ENCODE measurements around the gene FAM117A.
"Not testable (repeated sequence)": the region's sequence is repeated elsewhere in the genome, so short reads cannot be mapped to it uniquely, and the experiment has no call there.

The FAM117A gene

DNA sequence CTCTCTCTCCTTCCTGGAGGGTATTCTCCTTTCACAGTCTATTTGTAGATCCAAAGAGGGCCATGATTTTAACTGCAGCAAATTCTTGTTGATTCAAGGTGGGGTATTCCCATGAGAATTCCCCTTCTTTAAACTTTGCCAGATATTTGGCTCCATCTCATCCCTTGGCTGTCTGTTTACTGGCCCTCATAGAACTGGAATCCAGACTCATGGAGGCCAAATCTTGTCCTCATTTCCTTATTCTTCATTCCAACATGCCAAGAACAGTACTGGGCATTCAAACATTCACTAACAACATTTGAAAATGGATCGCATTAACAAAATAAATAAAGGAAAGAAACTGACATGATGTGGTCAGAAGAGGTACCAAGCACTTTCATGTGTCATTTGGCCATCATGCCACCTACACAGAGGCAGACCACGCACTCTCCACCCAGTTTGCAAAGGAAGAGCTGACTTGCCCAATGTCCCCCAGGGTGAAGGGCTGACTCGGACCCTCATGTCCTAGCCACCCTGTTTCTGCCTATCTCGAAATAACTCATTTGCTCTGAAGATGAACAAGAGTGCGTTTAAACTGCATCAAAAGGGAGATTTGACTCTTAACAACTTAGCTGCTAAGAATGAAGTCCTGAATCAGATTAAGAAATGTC is 33.0 kb downstream of the FAM117A start:
- H3K36me3 ChIP-seq (ENCODE audit: control insufficient read depth, low read depth, low read length) = peaks cover 4% of the 10 kb centered on the region

DNA sequence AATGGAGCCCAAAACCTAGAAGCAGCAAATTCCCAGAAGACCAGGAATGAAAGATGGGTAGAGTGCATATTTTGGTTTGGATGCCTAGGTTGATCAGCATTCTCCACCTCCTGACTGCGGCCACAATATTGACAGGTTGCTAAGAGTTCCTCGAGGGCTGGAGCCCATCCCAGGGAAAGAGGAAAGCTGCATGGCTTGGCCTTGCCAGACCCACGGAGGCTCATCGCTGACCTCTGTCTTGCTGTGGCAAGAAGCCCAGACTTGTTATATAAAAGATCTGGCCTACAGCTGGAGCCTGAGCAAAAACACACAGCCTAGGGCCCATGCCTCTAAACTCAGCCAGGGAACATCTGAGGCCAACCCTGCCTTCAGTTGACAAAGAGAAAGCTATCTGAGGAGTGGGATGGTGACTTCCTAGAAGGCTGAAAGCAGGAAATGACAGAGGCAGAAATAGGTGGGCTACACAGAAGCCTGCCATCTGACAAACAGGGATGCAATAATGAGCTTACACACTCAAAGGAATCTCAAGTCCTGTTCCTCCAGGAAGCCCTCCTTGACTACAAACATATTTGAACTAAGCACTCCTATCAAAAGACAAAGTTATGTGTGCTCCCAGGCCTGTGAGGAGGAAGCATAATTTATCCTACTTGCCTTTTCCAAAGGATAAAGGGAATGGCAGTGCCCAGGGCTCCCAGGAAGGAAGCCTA is 33.7 kb downstream of the FAM117A start:
- no peak overlapping the region for H3K9ac ChIP-seq (ENCODE audit: low read length)
- no peaks in the 10 kb centered on the region for H3K27me3 ChIP-seq (ENCODE audit: control insufficient read depth, insufficient read depth, low read length)
- H3K4me1 ChIP-seq (ENCODE audit: control insufficient read depth, low read depth, low read length) = no peaks in the 10 kb centered on the region
- no peak overlapping the region for H3K27ac ChIP-seq (ENCODE audit: low read length)
- peaks cover 4% of the 10 kb centered on the region for H3K36me3 ChIP-seq (ENCODE audit: control insufficient read depth, low read depth, low read length)
- H3K4me3 ChIP-seq (ENCODE audit: low read length) = no peak overlapping the region
- H3K9me3 ChIP-seq (ENCODE audit: control insufficient read depth, low read depth, low read length) = no peaks in the 10 kb centered on the region

More for the DNA sequence above, 33.0 kb downstream of the FAM117A start:
- H3K9ac ChIP-seq (ENCODE audit: low read length) = no peak overlapping the region
- no peaks in the 10 kb centered on the region for H3K9me3 ChIP-seq (ENCODE audit: control insufficient read depth, low read depth, low read length)
- H3K27ac ChIP-seq (ENCODE audit: low read length) = no peak overlapping the region
- H3K4me1 ChIP-seq (ENCODE audit: control insufficient read depth, low read depth, low read length) = no peaks in the 10 kb centered on the region
- no peak overlapping the region for H3K4me3 ChIP-seq (ENCODE audit: low read length)
- H3K27me3 ChIP-seq (ENCODE audit: control insufficient read depth, insufficient read depth, low read length) = no peaks in the 10 kb centered on the region

DNA sequence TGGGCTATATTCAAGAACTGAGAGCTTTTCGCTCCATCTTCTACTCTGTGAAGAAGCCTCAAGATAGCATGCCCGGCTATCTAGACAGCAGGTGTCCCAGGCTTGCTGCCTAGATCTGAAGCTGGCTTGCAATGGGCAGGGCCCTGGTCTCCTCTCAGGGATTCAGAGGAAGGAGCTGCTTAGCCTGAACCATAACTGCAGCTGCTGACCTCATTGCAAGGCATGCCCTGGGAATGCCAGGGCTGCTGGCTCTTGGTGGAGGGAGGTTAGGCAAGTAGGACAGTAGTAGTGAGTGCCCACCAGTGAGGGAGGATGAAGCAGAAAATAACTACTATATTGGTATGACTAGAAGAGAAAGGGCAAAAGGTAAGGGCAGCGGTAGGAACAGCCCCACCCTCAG is 34.9 kb downstream of the FAM117A start:
- Histone ChIP-seq H3K9ac (ENCODE audit: low read length) (no peak overlapping the region), H3K27me3 (ENCODE audit: control insufficient read depth, insufficient read depth, low read length) (no peaks in the 10 kb centered on the region), H3K4me1 (ENCODE audit: control insufficient read depth, low read depth, low read length) (no peaks in the 10 kb centered on the region), H3K36me3 (ENCODE audit: control insufficient read depth, low read depth, low read length) (peaks cover 4% of the 10 kb centered on the region), H3K4me3 (ENCODE audit: low read length) (no peak overlapping the region), H3K27ac (ENCODE audit: low read length) (no peak overlapping the region), H3K9me3 (ENCODE audit: control insufficient read depth, low read depth, low read length) (no peaks in the 10 kb centered on the region)

DNA sequence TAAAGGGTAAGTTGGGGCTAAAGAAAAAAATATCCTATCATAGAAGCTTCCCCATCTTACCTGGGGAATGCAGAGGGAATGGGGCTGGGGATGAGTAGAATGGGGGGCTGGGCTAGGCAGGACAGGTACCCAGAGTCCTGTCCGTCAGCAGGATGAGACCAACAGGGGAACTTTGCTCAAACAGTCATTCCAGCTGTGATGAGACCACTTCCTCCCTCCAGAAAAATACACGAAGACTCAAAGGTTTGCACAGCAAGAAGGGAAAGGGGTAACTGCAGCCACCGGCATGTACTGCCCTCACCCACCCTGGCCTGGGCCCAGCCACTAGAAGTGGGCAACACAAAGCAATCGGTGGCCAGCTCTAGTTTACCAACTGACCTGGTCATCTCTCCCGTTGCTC is 35.5 kb downstream of the FAM117A start:
- no peaks in the 10 kb centered on the region for H3K27me3 ChIP-seq (ENCODE audit: control insufficient read depth, insufficient read depth, low read length)
- no peaks in the 10 kb centered on the region for H3K9me3 ChIP-seq (ENCODE audit: control insufficient read depth, low read depth, low read length)
- no peak overlapping the region for H3K4me3 ChIP-seq (ENCODE audit: low read length)
- H3K36me3 ChIP-seq (ENCODE audit: control insufficient read depth, low read depth, low read length) = peaks cover 4% of the 10 kb centered on the region
- H3K27ac ChIP-seq (ENCODE audit: low read length) = no peak overlapping the region
- H3K4me1 ChIP-seq (ENCODE audit: control insufficient read depth, low read depth, low read length) = no peaks in the 10 kb centered on the region
- H3K9ac ChIP-seq (ENCODE audit: low read length) = no peak overlapping the region

DNA sequence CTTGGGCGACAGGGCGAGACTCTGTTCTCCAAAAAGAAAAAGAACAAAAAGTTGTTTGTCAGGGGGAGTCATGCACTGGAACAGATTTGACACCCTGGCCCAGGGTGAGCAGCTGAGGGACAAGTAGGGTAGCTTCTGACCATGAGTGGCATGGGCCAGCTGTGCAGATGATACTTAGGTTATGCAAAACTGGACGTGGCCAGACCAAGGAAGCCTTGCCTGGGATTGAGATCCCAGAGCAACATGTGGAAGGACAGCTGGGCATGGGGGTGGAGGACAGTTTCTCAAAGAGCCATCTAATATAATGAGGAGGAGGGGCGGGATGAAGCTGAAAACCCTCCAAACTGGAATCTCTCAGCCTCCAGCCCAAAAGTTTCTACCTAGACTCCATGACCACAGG is 36.6 kb downstream of the FAM117A start:
- H3K27me3 ChIP-seq (ENCODE audit: control insufficient read depth, insufficient read depth, low read length) = no peaks in the 10 kb centered on the region
- H3K36me3 ChIP-seq (ENCODE audit: control insufficient read depth, low read depth, low read length) = peaks cover 7% of the 10 kb centered on the region
- no peak overlapping the region for H3K9ac ChIP-seq (ENCODE audit: low read length)
- H3K4me3 ChIP-seq (ENCODE audit: low read length) = no peak overlapping the region
- H3K9me3 ChIP-seq (ENCODE audit: control insufficient read depth, low read depth, low read length) = no peaks in the 10 kb centered on the region
- no peak overlapping the region for H3K27ac ChIP-seq (ENCODE audit: low read length)
- H3K4me1 ChIP-seq (ENCODE audit: control insufficient read depth, low read depth, low read length) = no peaks in the 10 kb centered on the region

DNA sequence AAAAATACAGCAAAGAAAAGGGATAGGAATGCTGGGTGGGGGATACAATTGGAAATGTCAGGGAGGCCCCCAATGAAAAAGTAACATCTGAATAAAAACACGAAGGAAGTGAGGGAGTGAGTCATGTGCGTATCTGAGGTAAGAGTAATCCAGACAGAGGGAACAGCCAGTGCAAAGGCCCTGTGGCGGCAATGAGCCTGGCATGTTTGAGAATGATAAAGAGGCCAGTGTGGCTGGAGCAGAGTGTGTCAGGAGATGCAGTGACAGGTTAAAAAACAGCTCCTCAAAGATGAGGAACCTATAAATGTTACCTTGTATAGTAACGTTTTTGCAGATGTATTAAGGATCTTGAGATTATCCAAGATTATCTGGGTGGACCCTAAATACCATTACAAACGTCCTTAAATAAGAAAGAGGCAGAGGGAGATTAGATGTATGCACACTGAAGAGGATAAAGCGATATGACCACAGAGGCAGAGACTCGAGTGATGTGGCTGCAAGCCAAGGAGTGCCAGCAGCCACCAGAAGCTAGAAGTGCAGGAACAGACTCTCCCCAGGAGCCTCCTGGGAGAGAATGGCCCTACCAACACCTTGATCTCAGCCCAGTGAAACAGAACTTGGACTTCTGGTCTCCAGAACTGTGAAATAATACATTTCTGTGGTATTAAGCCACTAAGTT is 38.3 kb downstream of the FAM117A start:
- Histone ChIP-seq H3K9ac (ENCODE audit: low read length) (no peak overlapping the region), H3K36me3 (ENCODE audit: control insufficient read depth, low read depth, low read length) (peaks cover 13% of the 10 kb centered on the region), H3K9me3 (ENCODE audit: control insufficient read depth, low read depth, low read length) (no peaks in the 10 kb centered on the region), H3K4me3 (ENCODE audit: low read length) (no peak overlapping the region), H3K27ac (ENCODE audit: low read length) (no peak overlapping the region), H3K27me3 (ENCODE audit: control insufficient read depth, insufficient read depth, low read length) (no peaks in the 10 kb centered on the region), H3K4me1 (ENCODE audit: control insufficient read depth, low read depth, low read length) (no peaks in the 10 kb centered on the region)

DNA sequence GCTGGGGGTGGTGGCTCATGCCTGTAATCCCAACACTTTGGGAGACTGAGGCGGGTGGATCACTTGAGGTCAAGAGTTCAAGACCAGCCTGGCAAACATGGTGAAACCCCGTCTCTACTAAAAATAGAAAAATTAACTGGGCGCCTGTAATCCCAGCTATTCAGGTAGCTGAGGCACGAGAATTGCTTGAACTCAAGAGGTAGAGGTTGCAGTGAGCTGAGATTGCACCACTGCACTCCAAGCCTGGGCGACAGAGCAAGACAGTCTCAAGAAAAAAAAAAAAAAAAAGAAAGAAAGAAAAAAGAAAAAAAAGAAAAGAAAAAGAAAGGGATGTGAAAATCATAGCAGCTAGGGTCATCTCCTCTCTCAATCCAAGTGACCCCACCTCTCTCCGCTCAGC is 39.4 kb downstream of the FAM117A start:
- H3K4me1 ChIP-seq (ENCODE audit: control insufficient read depth, low read depth, low read length) = not testable (repeated sequence)

DNA sequence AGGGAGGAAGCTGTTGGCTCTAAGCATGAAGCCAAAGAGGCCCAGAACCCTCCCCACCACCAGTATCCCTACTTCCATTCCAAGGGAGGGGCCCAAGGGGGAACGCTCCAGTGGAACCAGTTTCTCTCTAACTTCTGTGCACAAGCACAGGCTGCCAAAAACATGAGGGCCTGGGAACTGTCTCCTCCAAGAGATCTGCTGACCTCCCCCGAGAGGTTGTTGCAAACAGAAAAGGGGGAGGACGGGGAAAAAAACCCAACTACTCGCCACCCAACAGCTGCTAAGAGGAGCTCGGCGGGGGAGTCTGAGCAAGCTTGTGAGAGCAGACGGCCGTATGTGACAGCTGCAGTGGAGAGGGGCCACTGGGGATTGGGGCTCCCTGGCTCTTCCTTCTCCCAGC is 40.5 kb downstream of the FAM117A start:
- H3K36me3 ChIP-seq (ENCODE audit: control insufficient read depth, low read depth, low read length) = peaks cover 27% of the 10 kb centered on the region
- no peak overlapping the region for H3K27ac ChIP-seq (ENCODE audit: low read length)
- H3K27me3 ChIP-seq (ENCODE audit: control insufficient read depth, insufficient read depth, low read length) = no peaks in the 10 kb centered on the region

More for the DNA sequence above, 39.4 kb downstream of the FAM117A start:
- not testable (repeated sequence) for H3K9ac ChIP-seq (ENCODE audit: low read length); H3K4me3 ChIP-seq (ENCODE audit: low read length); H3K9me3 ChIP-seq (ENCODE audit: control insufficient read depth, low read depth, low read length); H3K27me3 ChIP-seq (ENCODE audit: control insufficient read depth, insufficient read depth, low read length); H3K27ac ChIP-seq (ENCODE audit: low read length)
- peaks cover 24% of the 10 kb centered on the region for H3K36me3 ChIP-seq (ENCODE audit: control insufficient read depth, low read depth, low read length)

DNA sequence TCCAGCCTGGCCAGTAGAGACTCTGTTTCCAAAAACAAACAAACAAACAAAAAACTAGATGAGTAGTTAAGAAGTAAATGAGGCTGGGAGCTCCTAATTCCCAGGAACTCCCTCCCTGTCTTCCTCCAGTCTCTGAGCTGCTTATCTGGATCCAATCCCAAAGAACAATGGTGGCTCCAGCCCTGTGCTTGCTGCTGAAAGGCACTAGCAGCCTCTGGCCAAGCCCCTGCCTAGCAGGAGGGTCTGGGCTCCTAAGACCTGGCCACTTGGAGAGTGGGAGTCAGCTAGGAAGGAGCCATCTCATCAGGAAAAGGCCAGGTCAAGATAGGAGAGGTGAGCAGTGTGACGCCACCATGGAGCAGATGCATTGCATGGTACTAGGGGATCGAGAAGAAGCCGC is 41.9 kb downstream of the FAM117A start:
- Histone ChIP-seq H3K4me3 (ENCODE audit: low read length) (no peak overlapping the region), H3K27me3 (ENCODE audit: control insufficient read depth, insufficient read depth, low read length) (no peaks in the 10 kb centered on the region), H3K27ac (ENCODE audit: low read length) (no peak overlapping the region), H3K9ac (ENCODE audit: low read length) (no peak overlapping the region), H3K36me3 (ENCODE audit: control insufficient read depth, low read depth, low read length) (peaks cover 38% of the 10 kb centered on the region), H3K4me1 (ENCODE audit: control insufficient read depth, low read depth, low read length) (no peaks in the 10 kb centered on the region), H3K9me3 (ENCODE audit: control insufficient read depth, low read depth, low read length) (no peaks in the 10 kb centered on the region)

More for the DNA sequence above, 40.5 kb downstream of the FAM117A start:
- no peaks in the 10 kb centered on the region for H3K9me3 ChIP-seq (ENCODE audit: control insufficient read depth, low read depth, low read length)
- H3K4me3 ChIP-seq (ENCODE audit: low read length) = no peak overlapping the region
- no peaks in the 10 kb centered on the region for H3K4me1 ChIP-seq (ENCODE audit: control insufficient read depth, low read depth, low read length)
- no peak overlapping the region for H3K9ac ChIP-seq (ENCODE audit: low read length)

DNA sequence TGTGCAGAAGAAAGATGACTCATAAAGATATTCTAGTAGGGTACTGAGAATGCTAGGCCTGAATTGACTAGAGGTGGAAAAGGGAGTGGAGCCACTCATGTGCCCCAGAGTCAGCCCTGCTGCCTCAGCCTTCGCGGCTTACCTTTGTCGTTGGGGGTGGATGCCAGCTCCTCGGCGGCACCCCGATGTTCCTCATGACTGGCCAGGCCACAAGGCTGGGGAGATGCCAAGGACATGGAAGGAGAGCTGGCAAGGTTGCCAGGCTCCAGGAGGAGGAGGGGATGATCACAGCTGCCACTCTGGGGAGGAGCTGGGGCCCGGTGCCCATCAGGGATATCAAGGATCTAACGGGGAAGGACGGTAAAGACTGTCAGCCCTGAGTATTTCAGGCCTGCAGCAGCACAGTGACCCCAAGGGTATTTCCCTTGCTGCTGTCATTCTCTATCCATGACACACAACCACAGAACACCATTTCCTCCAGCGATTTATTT is 46.5 kb downstream of the FAM117A start:
- H3K4me3 ChIP-seq (ENCODE audit: low read length) = no peak overlapping the region
- H3K36me3 ChIP-seq (ENCODE audit: control insufficient read depth, low read depth, low read length) = peaks cover 67% of the 10 kb centered on the region
- no peaks in the 10 kb centered on the region for H3K9me3 ChIP-seq (ENCODE audit: control insufficient read depth, low read depth, low read length)
- H3K4me1 ChIP-seq (ENCODE audit: control insufficient read depth, low read depth, low read length) = no peaks in the 10 kb centered on the region
- no peaks in the 10 kb centered on the region for H3K27me3 ChIP-seq (ENCODE audit: control insufficient read depth, insufficient read depth, low read length)
- H3K27ac ChIP-seq (ENCODE audit: low read length) = no peak overlapping the region
- no peak overlapping the region for H3K9ac ChIP-seq (ENCODE audit: low read length)

DNA sequence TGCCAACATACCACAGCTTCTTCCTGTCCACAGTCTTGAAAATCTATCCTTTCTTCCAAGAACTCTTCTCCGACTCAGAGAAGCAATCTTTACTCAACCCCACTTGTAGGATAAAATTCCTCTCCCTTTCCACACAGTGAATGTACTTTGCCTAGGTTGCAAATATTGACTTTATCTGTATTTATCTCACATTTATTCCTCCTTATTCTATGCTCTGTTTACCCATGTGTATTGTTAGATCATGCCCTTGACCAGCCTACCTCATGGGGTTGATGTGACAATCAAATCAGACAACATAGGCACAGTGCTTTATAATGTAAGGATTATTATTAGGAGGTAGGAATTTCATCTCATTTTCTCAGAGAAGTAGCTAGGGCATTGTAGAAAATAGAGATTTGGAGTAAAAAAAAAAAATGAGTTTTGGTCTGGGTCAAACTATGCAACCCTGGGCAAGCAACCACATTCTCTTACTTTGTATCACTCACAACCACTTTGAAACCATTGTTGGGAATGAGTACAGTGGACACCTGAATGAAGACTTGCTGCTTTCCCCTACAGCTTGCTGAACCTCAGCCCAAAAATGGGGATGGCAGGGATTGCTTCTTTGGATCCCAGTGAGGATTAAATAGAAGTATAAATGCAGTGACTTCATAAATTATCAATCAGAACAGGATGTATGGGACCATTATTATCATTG is 47.1 kb downstream of the FAM117A start:
- Histone ChIP-seq H3K27me3 (ENCODE audit: control insufficient read depth, insufficient read depth, low read length) (no peaks in the 10 kb centered on the region), H3K9ac (ENCODE audit: low read length) (no peak overlapping the region), H3K4me3 (ENCODE audit: low read length) (no peak overlapping the region), H3K9me3 (ENCODE audit: control insufficient read depth, low read depth, low read length) (no peaks in the 10 kb centered on the region), H3K27ac (ENCODE audit: low read length) (no peak overlapping the region), H3K36me3 (ENCODE audit: control insufficient read depth, low read depth, low read length) (peaks cover 65% of the 10 kb centered on the region), H3K4me1 (ENCODE audit: control insufficient read depth, low read depth, low read length) (no peaks in the 10 kb centered on the region)

Data from iPS-18a (cell line).